NCI-H460 (cell line): Measurements from ENCODE around the gene GNA12. TPM values are rescaled to one million over a fixed set of nuclear protein-coding genes. Genes with fewer than 3 reads are reported as not detected.
A peak's percentile ranks its signal among the peaks of the same experiment; 100 is the strongest.
"Not testable (repeated sequence)": the region's sequence is repeated elsewhere in the genome, so short reads cannot be mapped to it uniquely, and the experiment has no call there.

ENCODE experiments used
- DNase-seq: peaks from one replicate; pipeline ENCODE4 v3.0.0-alpha.2; 2016; ENCODE audit warnings: low read depth; ENCODE audit errors: extremely low read depth
- total RNA-seq: library from RNA; depleted of rRNA; stranded (reverse); fragments of >200 nt; shearing (Covaris generic); gene quantifications from 2 replicates; pipeline ENCODE4 v1.2.3, GENCODE V29; 2014

GNA12 gene
- total RNA-seq, 1 experiment from 2014 or later: 18.3 TPM

GRCh38 chr7:2758673-2759616 lies 85.2 kb downstream of the GNA12 start:
- no peak for DNase-seq

- DNase-seq: peak; percentile 97
These were observed 86.0 kb downstream of the GNA12 start for GRCh38 chr7:2757904-2758672.

- no peak for DNase-seq
These were observed 86.7 kb downstream of the GNA12 start for GRCh38 chr7:2757361-2757903.

GRCh38 chr7:2755531-2755930 lies 88.6 kb downstream of the GNA12 start:
- no peak for DNase-seq

GRCh38 chr7:2754912-2755311 lies 89.2 kb downstream of the GNA12 start:
- DNase-seq: no peak

GRCh38 chr7:2754086-2754485 lies 90.0 kb downstream of the GNA12 start:
- no peak for DNase-seq

- DNase-seq: no peak
These were observed 91.0 kb downstream of the GNA12 start for GRCh38 chr7:2753148-2753547.

GRCh38 chr7:2751086-2751485 lies 93.0 kb downstream of the GNA12 start:
- no peak for DNase-seq

- no peak for DNase-seq
These were observed 94.1 kb downstream of the GNA12 start for GRCh38 chr7:2750004-2750407.

GRCh38 chr7:2748684-2749083 lies 95.4 kb downstream of the GNA12 start:
- not testable (repeated sequence) for DNase-seq

- DNase-seq: not testable (repeated sequence)
These were observed 100.5 kb downstream of the GNA12 start for GRCh38 chr7:2743523-2744185.

- no peak for DNase-seq
These were observed 105.2 kb downstream of the GNA12 start for GRCh38 chr7:2738766-2739549.

- DNase-seq: no peak
These were observed 106.2 kb downstream of the GNA12 start for GRCh38 chr7:2737771-2738540.

GRCh38 chr7:2737005-2737743 lies 106.9 kb downstream of the GNA12 start:
- not testable (repeated sequence) for DNase-seq

- DNase-seq: no peak
These were observed 107.6 kb downstream of the GNA12 start for GRCh38 chr7:2736411-2736914.

GRCh38 chr7:2735744-2736143 lies 108.4 kb downstream of the GNA12 start:
- no peak for DNase-seq

- DNase-seq: no peak
These were observed 109.1 kb downstream of the GNA12 start for GRCh38 chr7:2734751-2735571.
